A673 (cell line): ENCODE measurements around the gene MXRA7. TPM values are rescaled to one million over a fixed set of nuclear protein-coding genes. Genes with fewer than 3 reads are reported as not detected.
A peak's percentile ranks its signal among the peaks of the same experiment; 100 is the strongest.

ENCODE experiments used
- BruUV-seq: library from RNA; stranded (reverse); fragments of 400-500 nt; replicated peaks from 2 replicates; lab custom pipeline; 2021; lab: Mats Ljungman, UMichigan
- CTCF ChIA-PET: fragments of 300-600 bp; sonication (Branson Sonifier 250); formaldehyde crosslinking; loops from one replicate; lab custom pipeline; 2022; ENCODE audit warnings: antibody characterized with exemption; lab: Charles Lee
- POLR2A ChIA-PET: fragments of 300-600 bp; sonication (Branson Sonifier 250); formaldehyde crosslinking; loops from one replicate; lab custom pipeline; 2022; ENCODE audit warnings: antibody characterized with exemption; ENCODE audit not compliant: low non-redundant PET; lab: Charles Lee
- DNase-seq: peaks from one replicate; pipeline ENCODE4 v3.0.0-alpha.2; 2015; ENCODE audit warnings: low spot score
- H3K27ac ChIP-seq: fragments of 200-600 bp; sonication (generic); 2 replicates; pipeline ENCODE4 v1.5.1; 2016; ENCODE audit warnings: mixed run types, low read depth, mild to moderate bottlenecking, mixed read lengths, antibody characterized with exemption, low read length; ENCODE audit not compliant: poor library complexity, severe bottlenecking
- H3K27me3 ChIP-seq: fragments of 200-600 bp; sonication (generic); replicated peaks from 2 replicates; pipeline ENCODE4 v1.6.1; 2017; ENCODE audit warnings: mixed run types, low read depth, mild to moderate bottlenecking, mixed read lengths, antibody characterized with exemption, low read length; ENCODE audit not compliant: insufficient read depth, poor library complexity
- H3K36me3 ChIP-seq: fragments of 200-600 bp; sonication (generic); 2 replicates; pipeline ENCODE4 v1.6.1; 2016; ENCODE audit warnings: mixed run types, mild to moderate bottlenecking, mixed read lengths, antibody characterized with exemption, low read length; ENCODE audit not compliant: insufficient read depth, poor library complexity, severe bottlenecking
- H3K4me1 ChIP-seq: fragments of 200-600 bp; sonication (generic); 2 replicates; pipeline ENCODE4 v1.6.1; 2017; ENCODE audit warnings: mixed run types, mild to moderate bottlenecking, mixed read lengths, antibody characterized with exemption, low read length; ENCODE audit not compliant: insufficient read depth, poor library complexity, severe bottlenecking
- H3K4me3 ChIP-seq: fragments of 200-600 bp; sonication (generic); 2 replicates; pipeline ENCODE4 v1.5.1; 2016; ENCODE audit warnings: low read depth, mixed run types, mild to moderate bottlenecking, mixed read lengths, low read length; ENCODE audit not compliant: poor library complexity, severe bottlenecking
- H3K9me3 ChIP-seq: fragments of 200-600 bp; sonication (generic); 2 replicates; pipeline ENCODE4 v1.6.1; 2016; ENCODE audit warnings: mixed run types, low read depth, mild to moderate bottlenecking, mixed read lengths, antibody characterized with exemption, low read length; ENCODE audit not compliant: poor library complexity, severe bottlenecking
- EZH2 ChIP-seq: fragments of 200-600 bp; sonication (generic); IDR thresholded peaks from 2 replicates; pipeline ENCODE4 v1.6.1; 2017; ENCODE audit warnings: borderline replicate concordance, low read depth, mild to moderate bottlenecking, mixed read lengths, antibody characterized with exemption, low read length; ENCODE audit not compliant: poor library complexity, severe bottlenecking
- intact Hi-C: fragments of 100-400 bp; cut with micrococcal nuclease; formaldehyde crosslinking; loops from one replicate; pipeline ENCODE4 v1.10.0; 2022; ENCODE audit not compliant: unreplicated experiment
- microRNA-seq: library from miRNA; unstranded; fragments of <30 nt; microRNA quantifications from one replicate; pipeline ENCODE4 v1.2.0, GENCODE V29; 2021
- total RNA-seq: library from RNA; stranded (reverse); gene quantifications from 2 replicates; pipeline ENCODE4 v1.2.3, GENCODE V29; 2021
- TF ChIP-seq, protein P1 (sequence below): fragments of 300-800, 200-600 bp; sonication (generic); conservative IDR thresholded peaks from 2 replicates; pipeline ENCODE4 v1.5.1; 2017; ENCODE audit warnings: low read depth, mild to moderate bottlenecking, antibody characterized with exemption, low read length, moderate library complexity, mixed read lengths

MXRA7 gene
- total RNA-seq, 1 experiment from 2014 or later: 61.5 TPM

DNA sequence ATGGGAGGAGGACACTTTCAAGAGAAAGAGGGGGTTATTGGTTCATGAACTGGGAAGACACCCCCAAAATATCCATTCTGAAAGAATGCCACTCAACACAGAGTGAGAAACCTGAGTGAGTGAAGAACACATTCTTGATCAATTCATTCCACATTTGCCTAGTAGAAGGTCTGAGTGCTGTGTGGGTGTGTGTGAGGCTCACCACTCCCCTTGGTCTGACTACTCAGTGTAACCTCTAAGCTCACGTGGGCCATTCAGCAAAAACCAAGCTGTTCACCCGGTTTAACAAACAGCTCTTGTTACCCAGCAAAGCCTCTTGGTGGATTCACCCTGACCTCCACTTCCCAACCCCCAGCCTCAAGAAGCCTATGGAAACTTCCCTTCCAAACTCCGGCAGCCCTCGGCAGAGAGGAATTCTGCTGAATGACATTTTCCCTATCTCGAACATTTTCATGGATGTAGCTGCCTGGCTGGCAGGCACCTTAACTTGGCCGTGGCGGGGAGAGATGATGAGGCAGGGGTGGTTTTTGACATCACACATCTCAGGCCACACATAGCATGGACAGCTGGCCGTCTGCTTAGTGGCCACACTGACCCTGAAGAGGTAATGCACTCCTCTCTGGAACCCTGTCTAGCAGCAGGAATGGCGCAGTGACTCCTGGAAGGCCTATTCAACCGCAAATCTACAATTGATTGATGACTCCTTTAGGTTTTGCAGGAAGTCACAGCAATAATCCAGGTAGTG, 78.8 kb downstream of the MXRA7 start:
- ChIA-PET CTCF (interaction anchor here (1.5 kb wide), 1 partner anchor 8 kb away, joined by 3 read pairs; no protein-coding TSS in a partner anchor), POLR2A (no interaction called here)
- no peak overlapping the region for H3K4me3 ChIP-seq
- TF ChIP-seq, protein P1, sequence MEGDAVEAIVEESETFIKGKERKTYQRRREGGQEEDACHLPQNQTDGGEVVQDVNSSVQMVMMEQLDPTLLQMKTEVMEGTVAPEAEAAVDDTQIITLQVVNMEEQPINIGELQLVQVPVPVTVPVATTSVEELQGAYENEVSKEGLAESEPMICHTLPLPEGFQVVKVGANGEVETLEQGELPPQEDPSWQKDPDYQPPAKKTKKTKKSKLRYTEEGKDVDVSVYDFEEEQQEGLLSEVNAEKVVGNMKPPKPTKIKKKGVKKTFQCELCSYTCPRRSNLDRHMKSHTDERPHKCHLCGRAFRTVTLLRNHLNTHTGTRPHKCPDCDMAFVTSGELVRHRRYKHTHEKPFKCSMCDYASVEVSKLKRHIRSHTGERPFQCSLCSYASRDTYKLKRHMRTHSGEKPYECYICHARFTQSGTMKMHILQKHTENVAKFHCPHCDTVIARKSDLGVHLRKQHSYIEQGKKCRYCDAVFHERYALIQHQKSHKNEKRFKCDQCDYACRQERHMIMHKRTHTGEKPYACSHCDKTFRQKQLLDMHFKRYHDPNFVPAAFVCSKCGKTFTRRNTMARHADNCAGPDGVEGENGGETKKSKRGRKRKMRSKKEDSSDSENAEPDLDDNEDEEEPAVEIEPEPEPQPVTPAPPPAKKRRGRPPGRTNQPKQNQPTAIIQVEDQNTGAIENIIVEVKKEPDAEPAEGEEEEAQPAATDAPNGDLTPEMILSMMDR: no peak
- TF ChIP-seq EZH2: no peak
- no peak for DNase-seq
- no peaks in the 10 kb centered on the region for H3K27me3 ChIP-seq
- no peaks in the 10 kb centered on the region for H3K9me3 ChIP-seq
- H3K27ac ChIP-seq: no peak overlapping the region
- no peaks in the 10 kb centered on the region for H3K36me3 ChIP-seq
- no TSS peak for BruUV-seq
- intact Hi-C loops: no loop called here
- H3K4me1 ChIP-seq: no peaks in the 10 kb centered on the region

DNA sequence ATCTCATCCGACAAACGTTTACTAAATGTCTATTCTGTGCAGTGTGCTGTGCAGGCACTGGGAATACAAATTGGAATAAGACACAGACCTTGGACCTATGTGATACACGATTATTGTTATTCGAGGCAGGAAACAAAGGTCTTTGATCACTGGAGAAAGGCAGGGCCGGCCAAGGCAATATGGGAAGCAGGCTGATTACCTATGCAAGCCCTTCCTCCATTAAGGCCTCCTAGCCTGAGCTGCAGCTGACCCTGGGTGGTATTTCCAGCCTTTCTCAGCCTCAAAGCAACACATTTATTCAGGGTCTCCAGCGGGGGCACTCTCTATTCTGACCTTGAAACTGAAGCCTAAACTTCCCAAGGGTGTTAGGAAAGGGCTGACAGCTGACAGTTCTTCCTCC, 80.6 kb downstream of the MXRA7 start:
- ChIA-PET CTCF (no interaction called here), POLR2A (no interaction called here)
- intact Hi-C loops: no loop called here
- Histone ChIP-seq H3K27me3 (no peaks in the 10 kb centered on the region), H3K27ac (no peak overlapping the region), H3K4me1 (no peaks in the 10 kb centered on the region), H3K4me3 (no peak overlapping the region), H3K36me3 (no peaks in the 10 kb centered on the region), H3K9me3 (no peaks in the 10 kb centered on the region)
- TF ChIP-seq, protein P1: no peak
- no peak for TF ChIP-seq EZH2
- no peak for DNase-seq
- no TSS peak for BruUV-seq

Small RNAs within 50 kb of the gene (microRNA-seq; reads per million reads assigned to microRNA genes)
- 12.7 reads per million, percentile 34 among the genes with 10 or more reads in this experiment for gene MIR636

Other genes starting within 250 kb of the MXRA7 start
- gene AANAT, start 243.4 kb downstream of the MXRA7 start, total RNA-seq: not detected in 2 replicates
- gene RHBDF2, start 209.5 kb downstream of the MXRA7 start, total RNA-seq: 20.4 and 26.5 TPM in 2 replicates
- 0.56 and 0.61 TPM in 2 replicates for gene CYGB, start 173.3 kb downstream of the MXRA7 start, total RNA-seq
- gene PRCD, start 170.9 kb downstream of the MXRA7 start, total RNA-seq: not detected in 2 replicates
- gene ST6GALNAC2, start 125.1 kb downstream of the MXRA7 start, total RNA-seq: not detected in 2 replicates
- not detected in 2 replicates for gene ST6GALNAC1, start 67.2 kb downstream of the MXRA7 start, total RNA-seq
- 66.9 and 77.6 TPM in 2 replicates for gene JMJD6, start 15.6 kb upstream of the MXRA7 start, total RNA-seq
- 42.4 and 46.0 TPM in 2 replicates for gene METTL23, start 15.9 kb upstream of the MXRA7 start, total RNA-seq
- 406 and 440 TPM in 2 replicates for gene SRSF2, start 26.4 kb upstream of the MXRA7 start, total RNA-seq
- gene MFSD11, start 27.2 kb upstream of the MXRA7 start, total RNA-seq: 37.4 and 38.8 TPM in 2 replicates
- gene MGAT5B, start 157.4 kb upstream of the MXRA7 start, total RNA-seq: 1.1 and 3.7 TPM in 2 replicates